Stimulated activated CD4-positive, alpha-beta T cell treated with anti-CD3 and anti-CD28 coated beads, Interleukin-1b, Interleukin-23, amount 100 ng/mL, for 48 hours (primary cell): Measurements from ENCODE around the gene MYF6.

ENCODE experiments used
- DNase-seq: peaks from one replicate; pipeline ENCODE4 v3.0.0-alpha.2; 2020

Gene MYF6

DNA sequence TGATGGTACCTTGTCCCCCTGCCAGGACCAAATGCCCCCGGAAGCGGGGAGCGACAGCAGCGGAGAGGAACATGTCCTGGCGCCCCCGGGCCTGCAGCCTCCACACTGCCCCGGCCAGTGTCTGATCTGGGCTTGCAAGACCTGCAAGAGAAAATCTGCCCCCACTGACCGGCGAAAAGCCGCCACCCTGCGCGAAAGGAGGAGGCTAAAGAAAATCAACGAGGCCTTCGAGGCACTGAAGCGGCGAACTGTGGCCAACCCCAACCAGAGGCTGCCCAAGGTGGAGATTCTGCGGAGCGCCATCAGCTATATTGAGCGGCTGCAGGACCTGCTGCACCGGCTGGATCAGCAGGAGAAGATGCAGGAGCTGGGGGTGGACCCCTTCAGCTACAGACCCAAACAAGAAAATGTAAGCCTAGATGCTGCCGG is 410 bp downstream of the MYF6 start:
- no peak for DNase-seq

DNA sequence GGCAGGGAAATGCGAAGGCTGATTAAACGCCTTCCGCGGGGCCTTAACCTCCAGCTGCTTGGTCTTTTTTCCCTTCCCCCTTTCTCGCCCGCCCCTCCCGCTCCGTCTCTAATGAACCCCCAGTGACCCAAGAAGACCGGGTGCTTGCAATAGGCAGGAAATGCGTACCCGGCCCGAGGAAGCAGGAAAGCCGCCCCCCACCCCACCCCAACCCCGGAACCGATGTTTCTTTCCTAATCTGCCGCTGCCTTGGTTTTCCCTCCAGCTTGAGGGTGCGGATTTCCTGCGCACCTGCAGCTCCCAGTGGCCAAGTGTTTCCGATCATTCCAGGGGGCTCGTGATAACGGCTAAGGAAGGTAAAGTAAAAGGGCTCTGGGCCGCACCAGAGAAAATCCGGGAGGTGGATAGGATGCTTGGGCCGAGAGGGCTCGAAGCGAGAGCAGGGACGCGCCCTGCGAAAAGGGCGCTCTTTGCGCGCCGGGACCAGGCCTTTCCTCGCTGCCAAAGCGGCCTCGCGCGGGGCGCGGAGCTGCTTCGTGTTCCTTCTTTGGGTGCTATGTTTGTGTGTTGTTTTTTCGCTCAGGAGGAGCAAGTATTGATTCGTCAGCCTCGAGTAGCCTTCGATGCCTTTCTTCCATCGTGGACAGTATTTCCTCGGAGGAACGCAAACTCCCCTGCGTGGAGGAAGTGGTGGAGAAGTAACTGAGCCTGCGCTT is 983 bp downstream of the MYF6 start:
- no peak for DNase-seq

DNA sequence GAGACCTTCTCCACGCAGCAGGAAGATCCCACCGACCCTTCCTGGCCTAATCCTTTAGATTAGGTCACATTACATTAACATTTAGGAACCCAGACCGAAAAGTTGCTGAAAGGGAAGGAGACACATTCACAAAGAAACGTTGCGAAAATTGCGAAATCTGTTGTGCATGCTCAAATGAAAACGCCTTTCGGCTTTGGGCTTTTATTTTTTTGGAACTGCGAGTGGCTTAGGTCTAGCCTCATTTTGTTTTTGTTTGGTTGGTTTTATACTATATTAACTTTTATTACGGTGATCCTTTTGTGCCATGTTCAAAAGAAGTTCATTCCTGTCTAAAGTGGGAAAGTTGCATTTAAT is 1.5 kb downstream of the MYF6 start:
- no peak for DNase-seq

DNA sequence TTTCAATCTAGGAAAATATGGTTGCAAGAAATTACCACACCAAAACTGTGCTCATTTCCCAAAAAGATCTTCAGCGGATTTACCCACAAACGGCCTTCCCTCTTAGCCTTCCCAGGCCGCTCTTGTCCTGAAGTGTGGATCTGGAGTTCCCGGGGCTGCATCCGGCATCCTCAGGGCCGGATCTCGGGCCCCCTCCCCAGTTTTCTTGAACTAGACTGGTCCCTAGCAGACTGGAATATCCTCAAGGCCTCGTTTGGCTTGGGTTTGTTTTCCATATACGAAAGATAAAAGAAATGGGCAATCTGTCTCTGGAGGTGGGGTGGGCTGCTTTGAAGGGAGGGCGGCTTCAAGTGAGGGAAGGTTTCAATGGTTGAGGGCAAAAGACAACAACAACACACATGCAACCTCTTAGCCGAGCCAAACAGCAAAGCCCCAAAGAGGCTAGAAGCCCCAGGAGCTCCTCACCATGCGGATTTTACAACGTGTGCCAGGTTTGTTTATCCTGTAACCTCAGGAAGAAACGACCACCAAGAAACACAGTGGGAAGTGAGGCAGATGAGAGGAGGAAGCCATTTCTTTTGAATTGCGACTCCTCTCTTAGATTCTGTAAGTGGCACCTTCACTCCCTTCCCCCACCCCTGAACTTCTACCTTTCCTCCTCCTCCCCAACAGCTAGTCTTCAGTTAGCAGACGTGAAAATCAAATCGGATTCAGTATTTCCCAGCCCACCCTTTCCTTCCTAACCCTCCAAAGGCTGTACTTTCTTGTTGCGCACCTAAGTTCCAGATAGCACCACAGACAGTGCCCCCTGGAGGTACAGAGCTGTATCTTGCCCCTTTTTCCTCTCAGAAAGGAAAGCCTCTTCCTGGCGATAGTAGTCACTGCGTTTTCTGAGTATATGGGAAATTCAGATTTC is 2.6 kb downstream of the MYF6 start:
- no peak for DNase-seq

DNA sequence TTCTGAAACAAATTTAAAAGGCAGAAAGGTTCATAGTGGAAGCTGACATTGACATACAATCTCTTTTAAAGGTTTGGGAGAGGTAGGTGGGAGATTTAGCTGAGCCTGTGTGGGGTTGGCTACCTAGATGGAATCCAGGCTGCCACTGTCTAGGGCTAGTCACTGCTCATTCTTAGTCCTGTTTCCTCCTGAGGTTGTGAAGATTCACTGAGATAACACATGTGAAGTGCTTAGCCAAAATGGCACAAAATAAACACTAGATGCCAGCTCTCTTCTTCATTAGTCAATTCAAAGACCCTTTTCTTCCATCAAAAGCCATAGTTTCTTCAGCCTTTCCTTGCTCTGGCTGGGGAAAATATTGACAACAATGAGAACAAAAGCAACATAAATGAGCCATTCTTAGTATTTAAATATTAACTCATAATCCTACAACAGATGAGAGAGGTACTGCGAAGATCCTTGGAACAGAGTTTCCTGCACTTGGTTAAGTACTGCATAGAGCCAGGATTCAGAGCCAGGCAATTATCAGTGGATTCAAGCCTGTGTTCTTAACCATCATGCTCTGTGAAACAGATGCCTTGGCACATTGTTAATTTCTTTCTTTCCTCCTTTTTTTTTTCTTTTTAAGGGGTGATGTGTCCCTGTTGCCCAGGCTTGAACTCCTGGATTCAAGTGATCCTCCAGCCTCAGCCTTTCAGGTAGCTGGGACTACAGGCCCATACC is 3.5 kb downstream of the MYF6 start:
- no peak for DNase-seq

DNA sequence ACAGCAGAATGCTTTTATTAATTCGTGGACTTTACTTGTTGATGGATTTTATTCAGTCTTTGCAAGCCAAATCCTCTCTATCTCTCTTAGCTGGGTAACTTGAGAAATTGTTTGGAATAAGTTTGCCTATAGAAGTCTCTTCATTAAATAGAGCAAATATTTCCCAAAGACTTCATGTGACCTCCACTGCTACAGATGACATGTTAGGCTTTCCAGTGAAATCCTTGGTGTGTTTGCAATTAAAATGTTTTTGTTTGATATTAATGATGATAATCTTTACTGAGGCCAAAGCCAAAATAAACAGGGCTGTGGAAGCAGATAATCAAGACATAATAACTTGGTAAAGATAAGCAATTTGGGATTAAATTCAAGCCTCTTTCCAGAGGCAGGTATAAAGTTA is 4.4 kb downstream of the MYF6 start:
- DNase-seq: no peak

DNA sequence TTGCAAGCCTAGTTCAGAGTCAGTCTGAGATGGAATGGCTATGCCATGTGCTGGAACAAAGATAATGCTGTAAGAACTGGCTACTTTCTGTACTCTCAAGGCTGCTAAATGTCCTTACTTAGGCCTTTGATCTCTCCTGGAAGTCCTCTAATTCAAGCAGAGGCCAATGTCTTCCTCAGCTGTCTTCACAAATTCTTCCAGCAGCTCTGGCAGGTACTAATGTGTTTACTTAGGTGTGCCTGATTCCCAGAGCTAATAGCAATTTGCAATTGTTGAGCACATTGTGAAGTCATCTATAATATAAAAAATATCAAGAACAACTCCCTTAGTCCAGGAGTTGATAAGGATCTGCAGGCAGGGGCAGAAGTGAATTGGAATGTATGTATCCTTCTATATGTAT is 5.4 kb downstream of the MYF6 start:
- no peak for DNase-seq

DNA sequence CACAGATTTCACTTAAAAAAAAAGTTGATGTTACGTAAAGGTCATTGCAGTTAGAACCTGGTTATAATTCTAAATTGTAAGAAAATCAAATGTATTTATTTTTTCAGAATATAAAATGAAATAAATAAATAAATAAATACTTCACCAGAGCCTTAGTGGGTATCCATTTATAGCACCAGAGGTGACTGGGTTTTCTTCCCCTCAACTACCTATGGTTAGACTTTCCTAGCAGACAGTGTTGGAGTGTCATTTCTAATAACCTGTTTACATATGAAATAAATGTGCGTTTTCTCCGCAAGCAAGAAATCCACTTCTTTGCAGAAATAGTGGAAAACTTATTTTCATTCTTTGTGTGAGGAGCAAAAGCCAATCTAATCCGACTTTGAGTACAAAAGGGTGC is 6.0 kb downstream of the MYF6 start:
- no peak for DNase-seq

DNA sequence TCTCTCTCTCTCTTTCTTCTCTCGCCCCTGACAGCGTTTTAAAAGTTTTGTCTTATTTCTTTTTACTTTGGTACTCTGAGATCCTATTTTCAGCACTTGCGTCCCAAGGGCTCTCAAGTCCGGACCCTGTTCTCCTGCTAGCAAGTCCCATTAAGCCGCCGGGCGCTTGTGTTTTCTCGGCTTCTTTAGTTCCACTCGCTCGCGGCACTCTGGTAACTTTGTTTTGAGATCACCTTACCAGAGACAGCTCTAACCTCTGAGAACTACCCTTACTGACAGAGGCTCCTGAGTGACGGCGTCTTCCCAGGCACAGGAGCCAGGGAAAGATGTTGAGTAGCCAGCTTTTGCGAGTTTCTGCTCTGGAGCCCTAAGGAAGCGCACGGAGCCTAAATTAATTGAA is 6.6 kb downstream of the MYF6 start:
- DNase-seq: no peak

DNA sequence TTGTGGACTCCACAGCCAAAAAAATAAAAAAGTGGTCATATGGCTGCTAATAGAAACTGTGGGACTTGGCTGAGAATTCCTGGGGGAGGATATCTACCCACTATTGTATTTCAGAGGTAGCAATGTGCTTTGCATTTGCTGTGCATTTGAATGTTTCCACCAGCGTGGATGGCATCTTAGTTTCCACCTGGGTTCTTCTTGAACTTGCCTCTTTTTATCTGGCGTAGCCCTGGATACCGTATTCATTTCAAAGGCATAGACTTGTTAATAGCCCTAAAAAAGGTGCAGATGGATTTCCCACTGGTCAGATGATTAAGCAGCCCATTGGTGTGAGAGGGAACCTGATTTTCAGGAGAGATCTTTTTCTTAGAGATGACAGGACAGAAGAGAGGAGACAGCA is 7.4 kb downstream of the MYF6 start:
- DNase-seq: no peak

DNA sequence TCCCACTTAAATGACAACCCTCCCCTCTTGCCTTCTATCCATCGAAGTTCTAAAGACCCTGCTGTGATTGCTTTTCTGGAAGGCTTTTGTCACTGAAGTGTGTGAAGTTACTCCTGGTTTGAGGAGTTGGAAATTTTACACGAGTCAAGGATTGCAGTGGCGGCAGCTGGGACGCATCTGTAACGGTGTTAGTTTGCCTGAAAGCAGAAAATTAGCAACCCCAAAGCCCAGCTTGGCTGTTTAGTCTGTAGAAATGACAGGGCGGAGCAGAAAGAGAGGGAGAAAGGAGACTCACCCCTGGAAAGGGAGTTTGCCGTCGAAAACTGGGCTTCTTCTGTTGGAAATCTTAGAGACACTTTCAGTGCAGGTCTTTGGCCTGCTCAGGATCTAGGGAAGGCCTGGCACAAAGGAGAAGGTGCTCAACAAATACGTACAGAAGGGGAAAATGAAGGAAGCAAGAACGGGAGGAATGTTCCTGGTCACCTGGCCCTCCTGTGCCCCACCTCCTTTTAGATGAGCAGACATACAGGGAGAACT is 8.3 kb downstream of the MYF6 start:
- DNase-seq: no peak

DNA sequence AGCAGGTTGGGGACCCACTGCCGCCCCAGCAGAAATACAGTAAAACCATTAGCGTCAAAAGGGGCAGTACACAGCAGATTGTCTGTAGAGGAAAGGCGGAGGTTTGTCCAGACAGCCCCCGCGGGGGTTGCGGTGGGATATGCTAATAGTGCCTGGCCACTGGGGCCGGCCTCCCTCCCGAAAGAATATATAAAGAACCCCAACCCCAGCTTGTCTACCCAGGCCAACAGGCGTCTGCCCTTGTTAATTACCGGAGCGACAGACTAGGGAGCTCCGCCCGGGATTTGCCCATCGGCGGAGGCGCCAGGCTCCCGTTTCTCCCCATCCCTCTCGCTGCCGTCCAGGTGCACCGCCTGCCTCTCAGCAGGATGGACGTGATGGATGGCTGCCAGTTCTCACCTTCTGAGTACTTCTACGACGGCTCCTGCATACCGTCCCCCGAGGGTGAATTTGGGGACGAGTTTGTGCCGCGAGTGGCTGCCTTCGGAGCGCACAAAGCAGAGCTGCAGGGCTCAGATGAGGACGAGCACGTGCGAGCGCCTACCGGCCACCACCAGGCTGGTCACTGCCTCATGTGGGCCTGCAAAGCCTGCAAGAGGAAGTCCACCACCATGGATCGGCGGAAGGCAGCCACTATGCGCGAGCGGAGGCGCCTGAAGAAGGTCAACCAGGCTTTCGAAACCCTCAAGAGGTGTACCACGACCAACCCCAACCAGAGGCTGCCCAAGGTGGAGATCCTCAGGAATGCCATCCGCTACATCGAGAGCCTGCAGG is 9.4 kb downstream of the MYF6 start, which contains the start of gene MYF5:
MYF5 (plus strand) TSS at position 217 of the 774 bp plus-strand sequence; CDS start at position 369, 152 bp downstream.
- no peak for DNase-seq

DNA sequence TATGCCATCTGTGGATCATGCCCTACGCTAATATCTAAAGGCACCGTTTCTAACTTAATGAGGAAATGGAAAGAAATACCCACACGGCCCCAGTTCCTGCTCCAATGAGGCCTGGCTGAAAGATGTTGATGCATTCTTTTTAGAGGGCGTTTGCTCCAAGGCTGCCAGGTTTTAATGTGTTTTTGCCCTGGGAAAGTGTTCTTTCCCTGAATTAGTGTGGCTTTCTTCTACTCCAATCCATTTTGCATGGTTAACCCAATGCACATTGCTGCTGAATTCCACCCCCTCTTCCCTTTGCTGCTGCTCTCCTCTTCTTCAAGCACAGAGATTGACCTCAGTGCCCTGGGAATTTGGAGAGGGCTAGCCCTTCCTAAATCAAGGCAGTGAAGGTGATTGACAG is 10.4 kb downstream of the MYF6 start:
- DNase-seq: no peak

DNA sequence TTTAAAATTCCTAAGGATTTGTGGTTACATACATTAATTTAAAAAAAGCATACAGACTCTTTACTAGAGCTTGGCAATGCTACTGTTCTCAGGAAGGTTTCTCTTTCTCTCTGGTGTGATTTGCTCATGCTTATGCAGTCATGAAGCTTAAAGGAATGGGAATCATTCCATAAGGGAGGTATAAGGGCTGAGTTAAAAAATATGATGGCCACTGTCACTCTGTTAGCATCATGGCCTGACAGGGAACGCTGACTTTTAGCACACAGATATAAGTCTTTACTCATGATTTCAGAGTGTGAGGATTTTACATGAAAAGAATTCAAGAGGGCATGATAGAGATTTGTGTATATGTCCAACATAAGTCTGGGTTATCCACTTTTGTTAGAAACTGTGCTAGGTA is 13.1 kb downstream of the MYF6 start:
- no peak for DNase-seq

DNA sequence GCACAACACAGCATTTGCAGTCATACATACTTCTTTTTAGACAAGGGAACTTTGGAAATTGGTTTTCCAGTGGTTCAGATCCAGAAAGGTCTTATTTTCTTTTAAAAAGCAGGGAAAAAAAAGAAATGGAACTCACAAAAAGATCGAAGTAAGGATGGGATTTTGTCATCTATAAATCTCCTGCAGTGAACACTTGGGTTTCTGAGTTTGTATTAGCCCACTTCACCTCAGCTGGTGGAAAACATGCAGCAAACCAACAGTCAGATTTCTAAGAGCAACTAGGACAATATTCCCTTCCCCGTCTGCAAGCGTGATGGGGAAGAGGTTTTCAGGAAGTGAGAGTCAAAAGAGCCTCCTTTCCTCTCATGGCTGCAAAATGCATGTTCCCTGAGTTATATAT is 13.9 kb downstream of the MYF6 start:
- DNase-seq: no peak

DNA sequence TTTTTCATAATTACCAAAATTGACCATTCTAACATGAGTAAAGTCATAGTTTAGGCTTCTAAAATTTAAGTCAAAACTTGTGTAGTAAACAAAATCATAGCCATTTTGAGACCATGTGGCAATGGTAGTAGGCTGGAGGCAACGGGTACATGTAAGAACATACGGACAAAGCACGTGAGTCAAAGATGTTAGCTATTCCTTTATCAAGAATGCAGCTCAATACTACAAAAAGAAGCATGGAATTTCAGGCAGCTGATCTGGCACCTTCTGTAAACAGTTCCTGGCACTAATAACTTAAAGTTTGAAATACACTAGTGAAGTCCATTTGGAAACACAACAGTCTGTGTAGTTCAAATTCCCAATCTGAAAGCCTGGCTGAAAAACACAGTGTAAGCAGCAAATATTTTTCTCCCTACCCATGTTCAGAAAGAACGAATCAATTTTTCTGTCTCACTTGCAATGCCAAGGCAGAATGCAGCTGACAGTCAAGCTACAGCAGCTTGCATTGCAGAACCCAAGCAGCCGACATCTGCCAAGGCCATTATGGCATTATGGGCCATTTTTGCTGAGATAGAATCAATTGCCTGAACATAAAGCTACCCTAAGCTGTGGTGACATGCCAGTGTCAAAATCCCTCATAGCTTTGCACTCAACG is 38.5 kb downstream of the MYF6 start:
- no peak for DNase-seq

DNA sequence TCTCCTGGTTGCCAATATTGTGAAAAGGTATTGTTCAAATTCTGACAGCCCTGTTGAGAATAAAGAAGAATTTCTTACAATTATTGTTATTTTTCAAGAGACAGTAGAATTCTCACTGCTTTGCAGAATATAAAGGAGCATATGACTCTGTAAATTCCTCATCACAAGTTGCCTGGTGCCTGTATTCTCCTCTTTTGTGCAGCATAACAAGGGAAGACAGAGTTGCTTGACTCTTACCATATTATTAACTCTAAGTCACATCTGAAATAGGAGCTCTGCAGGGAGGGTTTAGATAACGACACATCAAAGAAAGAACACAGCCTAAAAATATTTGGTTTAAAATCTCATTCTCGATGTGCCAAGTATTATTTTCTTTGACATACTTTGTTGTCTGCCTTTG is 40.4 kb downstream of the MYF6 start:
- no peak for DNase-seq

DNA sequence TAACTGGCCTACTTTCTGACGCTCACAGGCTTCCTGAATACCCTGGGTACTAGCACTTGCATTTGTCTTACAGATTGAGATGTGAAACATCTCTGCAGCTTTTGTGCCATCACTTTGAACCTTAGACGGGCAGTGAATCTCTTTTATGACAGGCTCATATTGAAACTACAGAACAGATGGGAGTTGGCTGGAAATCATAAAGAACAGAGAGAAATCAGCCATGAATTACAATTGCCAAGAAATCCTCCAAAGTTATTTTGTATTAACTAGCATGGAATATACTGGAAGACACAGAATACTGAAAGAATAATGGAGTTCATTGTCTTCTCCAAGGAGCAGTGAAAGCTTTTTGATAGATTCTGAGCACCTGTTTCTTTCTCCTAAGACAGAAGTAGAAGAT is 42.0 kb downstream of the MYF6 start:
- DNase-seq: no peak

DNA sequence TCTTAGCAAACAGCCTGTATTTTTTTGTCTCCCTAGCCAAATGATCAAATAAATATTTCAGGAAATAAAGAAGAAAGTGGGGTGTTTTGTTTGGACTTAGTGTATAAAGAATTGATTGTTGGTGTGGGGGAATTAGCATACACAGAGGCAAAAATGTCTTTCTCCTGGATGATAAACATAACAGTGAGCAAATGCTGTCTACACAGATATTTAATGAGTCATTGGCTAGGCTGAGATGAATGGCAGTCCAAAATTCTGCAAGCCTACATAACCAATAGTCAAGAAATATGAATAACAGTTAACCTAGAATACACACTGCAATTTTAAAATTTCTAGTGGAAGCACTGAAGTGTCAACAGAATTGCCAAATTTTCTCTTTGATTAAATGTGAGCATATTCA is 45.0 kb downstream of the MYF6 start:
- DNase-seq: no peak

DNA sequence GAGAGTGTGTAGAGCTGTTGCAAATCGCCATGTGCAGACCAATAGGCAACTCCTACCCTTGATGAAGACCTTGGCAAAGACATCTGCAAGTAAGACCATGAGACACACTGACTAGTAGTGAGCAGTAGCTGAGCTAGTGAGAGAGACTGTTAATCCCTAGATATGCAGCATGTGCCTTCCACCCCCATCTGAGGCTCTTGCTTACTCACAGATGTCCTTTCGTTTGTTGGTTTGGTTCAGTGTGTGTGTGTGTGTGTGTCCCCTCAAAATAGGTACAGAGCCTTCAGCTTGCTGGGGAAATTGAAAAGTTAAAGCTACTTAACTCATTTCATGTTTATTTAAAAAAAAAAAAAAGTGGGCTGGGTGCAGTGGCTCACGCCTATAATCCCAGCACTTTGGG is 46.8 kb downstream of the MYF6 start:
- no peak for DNase-seq

DNA sequence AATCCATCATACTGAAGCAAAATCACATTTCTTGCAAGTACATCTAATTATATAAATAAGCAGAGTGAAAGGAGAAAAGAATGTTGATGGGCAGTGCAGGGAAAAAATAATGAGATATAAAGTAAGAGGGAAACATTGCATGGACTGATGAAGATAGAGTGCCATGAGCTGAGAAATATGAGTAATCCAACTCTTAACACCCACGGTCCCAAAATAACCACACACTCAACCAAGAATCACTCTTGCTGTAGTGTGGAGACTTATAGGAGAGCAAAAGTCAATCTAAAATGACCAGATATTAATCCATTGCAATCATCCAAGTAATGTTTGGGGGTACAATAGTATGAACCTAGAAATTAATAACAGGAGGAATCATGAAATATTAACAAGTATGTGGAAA is 49.4 kb downstream of the MYF6 start:
- DNase-seq: no peak
